Neural cell (in vitro differentiated cells): Measurements from ENCODE around the gene ARHGEF39.
"Not testable (repeated sequence)": the region's sequence is repeated elsewhere in the genome, so short reads cannot be mapped to it uniquely, and the experiment has no call there.

Experiments
- EZH2 ChIP-seq: fragments of 200-600, 300-800 bp; shearing (Covaris generic), sonication (generic); IDR thresholded peaks from 2 replicates; pipeline ENCODE4 v1.6.1; 2014; ENCODE audit warnings: antibody characterized with exemption, low read length, borderline replicate concordance, mild to moderate bottlenecking; ENCODE audit not compliant: insufficient read depth, poor library complexity, severe bottlenecking
- TF ChIP-seq, protein P1 (sequence below): fragments of 450-650 bp; IDR thresholded peaks from 2 replicates; pipeline ENCODE4 v1.5.1; 2014; ENCODE audit warnings: antibody characterized with exemption, mild to moderate bottlenecking, moderate library complexity; ENCODE audit not compliant: poor library complexity, severe bottlenecking

DNA sequence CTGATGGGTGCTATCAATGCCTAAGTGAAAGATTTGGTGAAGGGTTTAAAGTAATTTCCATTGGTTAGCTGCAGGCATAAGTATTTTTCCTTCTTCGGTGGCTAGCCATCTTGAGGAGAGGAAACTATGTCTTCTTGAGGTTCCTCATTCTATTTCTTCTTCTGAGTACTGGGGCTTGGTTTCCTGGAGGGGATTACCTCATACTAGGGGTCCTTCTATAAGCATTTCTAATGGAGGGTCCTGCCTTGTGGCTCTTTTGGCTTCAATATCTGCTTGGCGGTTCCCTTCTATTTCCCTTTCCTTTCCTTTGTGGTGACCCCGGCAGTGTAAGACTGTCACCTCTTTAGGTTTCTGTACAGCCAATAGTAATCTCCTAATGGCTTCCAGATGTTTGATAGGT, 23.5 kb downstream of the ARHGEF39 start:
- TF ChIP-seq, protein P1, sequence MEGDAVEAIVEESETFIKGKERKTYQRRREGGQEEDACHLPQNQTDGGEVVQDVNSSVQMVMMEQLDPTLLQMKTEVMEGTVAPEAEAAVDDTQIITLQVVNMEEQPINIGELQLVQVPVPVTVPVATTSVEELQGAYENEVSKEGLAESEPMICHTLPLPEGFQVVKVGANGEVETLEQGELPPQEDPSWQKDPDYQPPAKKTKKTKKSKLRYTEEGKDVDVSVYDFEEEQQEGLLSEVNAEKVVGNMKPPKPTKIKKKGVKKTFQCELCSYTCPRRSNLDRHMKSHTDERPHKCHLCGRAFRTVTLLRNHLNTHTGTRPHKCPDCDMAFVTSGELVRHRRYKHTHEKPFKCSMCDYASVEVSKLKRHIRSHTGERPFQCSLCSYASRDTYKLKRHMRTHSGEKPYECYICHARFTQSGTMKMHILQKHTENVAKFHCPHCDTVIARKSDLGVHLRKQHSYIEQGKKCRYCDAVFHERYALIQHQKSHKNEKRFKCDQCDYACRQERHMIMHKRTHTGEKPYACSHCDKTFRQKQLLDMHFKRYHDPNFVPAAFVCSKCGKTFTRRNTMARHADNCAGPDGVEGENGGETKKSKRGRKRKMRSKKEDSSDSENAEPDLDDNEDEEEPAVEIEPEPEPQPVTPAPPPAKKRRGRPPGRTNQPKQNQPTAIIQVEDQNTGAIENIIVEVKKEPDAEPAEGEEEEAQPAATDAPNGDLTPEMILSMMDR = not testable (repeated sequence)
- not testable (repeated sequence) for TF ChIP-seq EZH2
